ENCODE measurements around the gene COX6A2.

- no peak for TF ChIP-seq CTCF (IDR thresholded peaks at IDR 0.05)
- TF ChIP-seq POLR2A (IDR thresholded peaks at IDR 0.05), result no peak
- TF ChIP-seq POLR2AphosphoS5 (IDR thresholded peaks at IDR 0.05), result no peak
These were observed 35.1 kb downstream of the COX6A2 start, which contains the start of gene ITGAD for GRCh38 chr16:31393056-31393455.

Measured in prostate gland (tissue), 2 donors.